HUDEP-2 (cell line): ENCODE measurements around the gene PANK4.
"Not testable (repeated sequence)": the region's sequence is repeated elsewhere in the genome, so short reads cannot be mapped to it uniquely, and the experiment has no call there.

ENCODE experiments used
- DNase-seq, 76 experiments: peaks; one replicate each; lab custom pipeline; 2025; ENCODE audit not compliant: unreplicated experiment in 76 of 76; lab: John Stamatoyannopoulos, UW

Gene PANK4

GRCh38 chr1:2525920-2526823 is at the start of gene PANK4:
Gene PANK4 (minus strand): TSS chr1:2526596. CDS start chr1:2526587, 9 bp downstream.
- peak in 74 of 76 experiments; percentile 29 to 91 (median 79) for DNase-seq

DNA sequence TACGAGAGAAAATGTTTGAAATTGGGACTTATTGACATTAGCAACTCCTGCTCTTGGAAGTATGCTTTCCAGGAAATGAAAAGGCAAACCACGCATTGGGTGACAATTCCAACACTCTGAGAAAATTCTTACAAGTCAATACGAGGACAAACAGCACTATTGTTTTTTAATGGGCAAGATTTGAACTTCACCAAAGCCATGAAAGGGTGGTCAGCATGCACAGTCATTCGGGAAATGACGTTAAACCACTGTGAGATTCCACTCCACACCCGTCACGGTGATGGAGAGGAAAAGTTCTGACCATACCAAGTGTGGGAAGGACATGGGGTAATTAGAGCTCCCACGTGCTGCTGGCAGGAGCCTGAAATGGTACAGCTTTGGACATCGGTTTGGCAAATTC is 48.0 kb upstream of the PANK4 start:
- no peak for DNase-seq

DNA sequence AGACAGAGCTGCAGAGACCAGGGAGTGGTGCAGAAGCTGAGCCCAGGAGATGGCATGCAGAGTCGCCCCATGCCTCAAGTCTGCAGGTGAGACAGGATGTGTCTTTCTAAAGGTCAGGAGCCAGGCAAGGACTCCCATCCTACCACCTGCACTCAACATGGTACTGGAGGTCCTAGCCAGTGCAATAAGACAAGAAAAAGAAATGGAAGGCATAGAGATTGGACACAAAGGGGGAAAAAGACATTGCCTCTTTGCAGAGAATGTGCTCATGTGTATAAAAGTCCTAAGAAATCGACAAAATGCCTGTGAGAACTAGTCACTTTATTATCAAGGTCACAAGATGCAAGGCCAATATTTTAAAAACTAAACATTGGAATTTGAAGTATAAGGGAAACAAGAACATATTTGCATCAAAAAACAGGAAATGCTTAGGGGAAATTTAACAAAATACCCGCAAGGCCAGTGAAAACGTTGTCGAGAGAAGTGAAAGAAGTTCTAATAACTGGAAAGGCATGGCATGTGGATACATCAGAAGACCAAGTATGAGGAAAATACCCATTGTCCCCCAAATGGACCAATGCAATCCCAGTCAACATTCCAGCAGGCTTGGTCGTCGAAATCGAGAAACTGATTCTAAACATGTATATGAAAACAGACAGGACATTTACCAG is 47.0 kb upstream of the PANK4 start:
- DNase-seq, result no peak

DNA sequence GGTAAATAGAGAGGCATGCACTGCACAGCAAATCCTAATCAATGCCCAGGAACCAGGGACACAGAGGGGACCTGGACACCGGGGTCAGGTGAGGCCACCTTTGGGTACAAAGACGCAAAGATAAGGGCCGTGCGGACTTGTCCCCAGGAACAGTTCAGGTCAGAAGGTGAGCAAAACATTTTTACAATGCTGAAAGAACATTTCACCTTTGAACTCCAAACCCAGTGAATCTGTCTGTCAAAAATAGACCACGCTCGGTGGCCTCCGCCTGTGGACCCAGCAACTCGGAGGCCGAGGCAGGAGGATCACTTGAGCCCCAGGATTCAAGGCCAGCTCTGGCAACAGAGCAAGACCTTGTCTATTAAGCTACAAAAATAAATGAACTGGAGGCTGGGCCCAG is 45.0 kb upstream of the PANK4 start:
- DNase-seq, result no peak

DNA sequence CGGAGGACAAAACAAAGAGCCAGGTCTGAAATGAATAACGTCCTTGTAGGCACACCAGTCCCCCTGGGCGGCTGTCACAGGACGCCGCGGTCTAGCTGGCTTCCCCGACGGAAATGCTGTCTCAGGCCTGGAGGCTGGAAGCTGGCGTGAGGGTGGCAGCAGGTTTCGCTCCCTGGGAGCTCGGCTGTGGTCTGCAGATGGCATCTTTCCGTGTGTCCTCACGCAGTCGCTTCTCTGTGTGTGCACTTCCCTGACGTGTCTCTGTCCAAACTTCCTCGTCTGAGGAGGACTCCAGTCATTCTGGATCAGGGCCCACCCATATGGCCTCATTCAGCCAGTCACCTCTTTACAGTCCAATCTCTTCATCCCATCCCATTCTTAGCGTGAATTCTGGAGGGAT is 43.9 kb upstream of the PANK4 start:
- DNase-seq, result no peak

- not testable (repeated sequence) for DNase-seq
These were observed 43.3 kb upstream of the PANK4 start for GRCh38 chr1:2569703-2570102.

- DNase-seq, result no peak
These were observed 42.7 kb upstream of the PANK4 start for GRCh38 chr1:2569060-2569459.

- DNase-seq, result not testable (repeated sequence)
These were observed 41.9 kb upstream of the PANK4 start for GRCh38 chr1:2568187-2568816.

GRCh38 chr1:2567083-2567679 is 40.8 kb upstream of the PANK4 start:
- no peak for DNase-seq

DNA sequence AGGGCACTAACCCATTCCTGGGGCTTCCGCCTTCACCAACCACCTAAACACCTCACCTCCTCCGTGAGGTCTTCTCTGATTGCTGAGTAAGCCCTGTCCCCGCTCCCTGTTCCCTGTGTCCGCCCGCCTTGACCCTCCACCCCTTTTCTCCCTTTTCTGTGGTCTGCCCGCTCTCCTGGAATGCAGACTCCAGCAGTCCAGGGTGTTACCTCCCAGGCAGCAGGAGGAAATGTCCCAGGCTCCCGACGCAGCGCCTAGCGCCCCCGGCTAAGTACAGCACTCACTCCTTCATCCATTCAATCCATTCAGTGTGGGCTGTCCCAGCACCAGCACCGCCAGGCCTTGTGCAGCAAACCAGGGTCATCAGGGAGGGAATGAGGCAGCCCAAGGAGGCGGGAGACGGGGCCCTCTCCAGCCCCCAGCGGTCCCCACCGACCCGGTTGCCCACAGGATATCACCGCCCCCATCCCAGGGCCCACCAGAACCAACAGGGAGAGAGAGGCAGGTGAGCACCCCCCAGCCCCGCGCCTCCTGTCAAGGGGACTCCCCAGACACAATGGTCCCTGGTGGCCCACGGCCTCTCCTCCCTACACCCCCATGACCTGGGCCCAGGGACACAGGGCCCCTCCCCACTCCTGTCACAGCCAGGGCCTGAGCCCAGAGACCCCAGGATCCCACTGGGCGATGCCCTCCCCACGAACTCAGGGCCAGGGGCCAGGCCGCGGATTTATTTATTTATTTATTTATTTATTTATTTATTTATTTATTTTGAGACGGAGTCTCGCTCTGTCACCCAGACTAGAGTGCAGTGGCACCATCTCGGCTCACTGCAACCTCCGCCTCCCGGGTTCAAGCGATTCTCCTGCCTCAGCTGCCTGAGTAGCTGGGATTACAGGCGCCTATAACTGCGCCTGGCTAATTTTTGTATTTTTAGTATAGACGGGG is 40.0 kb upstream of the PANK4 start:
- no peak for DNase-seq

DNA sequence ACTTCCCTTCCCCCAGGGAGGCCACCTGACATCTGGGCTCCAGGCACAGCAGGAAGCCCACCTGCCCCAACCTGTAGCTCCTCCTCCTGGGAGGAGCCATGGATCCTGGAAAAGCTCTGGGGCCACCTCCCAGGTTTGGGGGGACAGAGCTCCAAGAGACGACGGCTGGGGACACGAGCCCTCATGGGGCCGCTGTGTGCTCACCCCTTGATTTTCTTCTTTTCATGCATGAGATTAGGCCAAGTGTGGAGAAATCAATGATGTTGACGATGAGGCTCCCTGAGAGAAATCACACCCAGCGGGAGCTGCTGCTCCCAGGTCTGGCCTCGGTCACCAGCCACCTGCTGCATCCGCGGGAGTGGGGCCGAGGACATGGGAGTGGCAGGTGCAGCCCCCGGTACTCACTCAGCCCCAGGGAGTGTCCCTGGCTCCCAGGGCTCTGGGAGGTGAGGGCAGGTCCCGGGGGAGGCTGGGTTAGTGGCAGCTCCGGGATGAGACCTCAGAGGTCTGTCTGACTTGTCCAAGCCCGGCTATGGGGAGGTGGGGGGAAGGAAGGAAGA is 38.5 kb upstream of the PANK4 start:
- no peak for DNase-seq

DNA sequence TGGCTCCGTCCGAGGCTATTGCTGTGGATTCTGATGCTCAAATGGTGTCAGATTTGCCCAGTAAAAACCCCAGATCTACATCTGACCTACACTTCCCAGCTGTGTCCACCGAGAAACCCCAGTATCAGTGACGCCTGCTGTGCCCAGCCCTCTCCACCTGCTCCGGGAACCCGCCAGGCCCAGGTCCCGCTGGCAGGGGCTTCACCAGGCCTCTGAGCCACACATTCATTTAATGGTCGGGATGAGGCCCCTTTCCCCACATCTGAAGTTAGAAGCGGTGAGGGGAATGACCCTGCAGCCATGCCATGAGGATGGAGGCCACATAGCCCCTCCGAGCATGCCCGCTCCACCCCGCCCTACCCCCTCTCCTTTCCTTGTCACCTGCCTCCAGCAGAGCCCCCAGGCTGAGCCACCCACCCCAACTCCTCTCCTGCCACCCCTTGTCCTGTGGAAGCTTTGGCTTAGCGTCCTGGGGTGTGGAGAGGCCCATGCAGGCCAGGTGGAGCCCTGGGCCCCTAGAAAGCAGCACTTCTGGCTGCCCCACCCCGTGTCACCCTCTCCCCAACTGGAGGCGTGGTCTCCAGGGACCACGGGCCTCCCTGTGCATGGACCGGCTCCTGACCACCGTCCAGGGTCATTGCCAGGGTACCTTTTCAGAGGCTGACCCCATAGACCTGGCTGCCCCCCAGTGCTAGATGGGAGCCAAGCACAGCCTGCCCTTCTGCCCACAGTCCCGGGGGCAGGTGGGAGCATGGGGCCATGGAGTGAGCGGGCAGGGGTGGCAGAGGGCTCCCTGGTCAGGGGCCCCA is 37.8 kb upstream of the PANK4 start:
- no peak for DNase-seq

- DNase-seq, result no peak
These were observed 36.8 kb upstream of the PANK4 start for GRCh38 chr1:2563205-2563604.

DNA sequence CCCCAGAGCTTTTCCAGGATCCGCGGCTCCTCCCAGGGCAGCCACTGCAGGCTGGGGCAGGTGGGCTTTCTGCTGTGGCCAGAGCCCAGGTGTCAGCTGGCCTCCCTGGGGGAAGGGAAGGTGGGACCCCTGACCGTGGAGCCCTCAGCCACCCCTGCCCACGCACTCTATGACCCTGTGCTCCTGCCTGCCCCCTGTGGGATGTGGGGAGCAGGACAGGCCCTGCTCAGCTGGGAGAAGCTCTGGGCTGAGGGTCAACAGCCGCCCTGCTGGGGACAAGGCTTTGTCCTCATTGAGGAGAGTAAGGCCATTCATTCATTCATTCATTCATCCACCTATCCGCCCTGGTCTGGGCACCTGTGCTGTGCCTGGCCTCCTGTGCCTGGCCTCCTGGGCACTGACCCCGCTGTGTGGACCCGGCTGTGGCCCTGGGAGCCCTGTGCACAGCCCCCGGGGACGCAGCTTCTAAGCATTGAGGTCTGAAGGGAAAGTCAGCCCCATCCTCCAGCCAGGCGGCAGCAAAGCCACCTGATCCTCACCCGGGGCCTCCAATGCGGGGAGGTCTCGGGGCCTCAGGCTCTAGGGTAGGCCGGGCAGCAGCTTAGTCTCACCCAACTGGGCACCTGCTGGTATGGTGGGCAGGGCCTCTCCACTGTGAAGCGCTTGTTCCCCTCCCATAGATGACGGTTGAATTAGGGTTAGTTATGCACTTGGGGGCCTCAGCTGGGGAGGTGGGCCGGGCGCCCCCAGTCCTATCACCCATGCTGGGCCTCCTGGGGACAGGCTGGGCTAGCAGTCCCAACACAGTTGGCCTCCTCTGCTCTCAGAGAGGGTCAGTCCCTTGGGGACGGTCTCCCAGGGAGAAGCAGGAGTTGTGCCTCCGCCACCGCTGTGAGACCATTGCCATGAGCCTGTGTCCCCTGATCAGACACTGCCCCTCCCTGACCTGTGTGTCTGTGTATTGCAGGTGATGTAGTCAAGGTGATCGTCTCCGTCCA is 35.8 kb upstream of the PANK4 start:
- peak in 4 of 76 experiments; percentile 18 to 27 (median 24) for DNase-seq

GRCh38 chr1:2561446-2561845 is 35.0 kb upstream of the PANK4 start:
- DNase-seq, result no peak

GRCh38 chr1:2560299-2561073 is 34.1 kb upstream of the PANK4 start:
- DNase-seq, result peak in 14 of 76 experiments; percentile 8 to 41 (median 20)
